Measurements from ENCODE around the gene HSPA5.

- TF ChIP-seq POLR2AphosphoS5 (IDR thresholded peaks at IDR 0.05; ENCODE audit: low read depth, low read length) (no peak), TAF1 (IDR thresholded peaks at IDR 0.05; ENCODE audit: borderline replicate concordance, insufficient read depth, low read length) (no peak), SIN3A (IDR thresholded peaks at IDR 0.05; ENCODE audit: borderline replicate concordance, insufficient read depth, low read length) (no peak)
- TF ChIP-seq, protein P1, sequence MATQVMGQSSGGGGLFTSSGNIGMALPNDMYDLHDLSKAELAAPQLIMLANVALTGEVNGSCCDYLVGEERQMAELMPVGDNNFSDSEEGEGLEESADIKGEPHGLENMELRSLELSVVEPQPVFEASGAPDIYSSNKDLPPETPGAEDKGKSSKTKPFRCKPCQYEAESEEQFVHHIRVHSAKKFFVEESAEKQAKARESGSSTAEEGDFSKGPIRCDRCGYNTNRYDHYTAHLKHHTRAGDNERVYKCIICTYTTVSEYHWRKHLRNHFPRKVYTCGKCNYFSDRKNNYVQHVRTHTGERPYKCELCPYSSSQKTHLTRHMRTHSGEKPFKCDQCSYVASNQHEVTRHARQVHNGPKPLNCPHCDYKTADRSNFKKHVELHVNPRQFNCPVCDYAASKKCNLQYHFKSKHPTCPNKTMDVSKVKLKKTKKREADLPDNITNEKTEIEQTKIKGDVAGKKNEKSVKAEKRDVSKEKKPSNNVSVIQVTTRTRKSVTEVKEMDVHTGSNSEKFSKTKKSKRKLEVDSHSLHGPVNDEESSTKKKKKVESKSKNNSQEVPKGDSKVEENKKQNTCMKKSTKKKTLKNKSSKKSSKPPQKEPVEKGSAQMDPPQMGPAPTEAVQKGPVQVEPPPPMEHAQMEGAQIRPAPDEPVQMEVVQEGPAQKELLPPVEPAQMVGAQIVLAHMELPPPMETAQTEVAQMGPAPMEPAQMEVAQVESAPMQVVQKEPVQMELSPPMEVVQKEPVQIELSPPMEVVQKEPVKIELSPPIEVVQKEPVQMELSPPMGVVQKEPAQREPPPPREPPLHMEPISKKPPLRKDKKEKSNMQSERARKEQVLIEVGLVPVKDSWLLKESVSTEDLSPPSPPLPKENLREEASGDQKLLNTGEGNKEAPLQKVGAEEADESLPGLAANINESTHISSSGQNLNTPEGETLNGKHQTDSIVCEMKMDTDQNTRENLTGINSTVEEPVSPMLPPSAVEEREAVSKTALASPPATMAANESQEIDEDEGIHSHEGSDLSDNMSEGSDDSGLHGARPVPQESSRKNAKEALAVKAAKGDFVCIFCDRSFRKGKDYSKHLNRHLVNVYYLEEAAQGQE (IDR thresholded peaks at IDR 0.05; ENCODE audit: insufficient read depth in 1 of 2, low read depth in 2 of 2, low read length in 2 of 2) = no peak
These were observed 43.7 kb upstream of the HSPA5 start for GRCh38 chr9:125284855-125285254.

Data from PFSK-1 (cell line).